T-cell (primary cell): Measurements from ENCODE around the gene CASQ1. TPM values are rescaled to one million over a fixed set of nuclear protein-coding genes. Genes with fewer than 3 reads are reported as not detected.
A peak's percentile ranks its signal among the peaks of the same experiment; 100 is the strongest.

Experiments used
- ATAC-seq, 4 experiments: fragments of 200-7000 bp in 3 of 4; fragments of 150-1000 bp in 1 of 4; cut with Tn5 transposase; replicated peaks in 1 of 4; 1 replicate in 3 of 4; 2 replicates in 1 of 4; pipeline ENCODE4 v1.10.0; 2021; ENCODE audit warnings: moderate library complexity in 3 of 4, mild to moderate bottlenecking in 2 of 4, moderate number of reproducible peaks in 1 of 4
- CTCF ChIA-PET, 2 donors: fragments of 300-600 bp; sonication (Branson Sonifier 250); formaldehyde crosslinking; loops; one replicate each; lab custom pipeline; 2022; ENCODE audit warnings: antibody characterized with exemption in 2 of 2; lab: Charles Lee
- POLR2A ChIA-PET, 2 donors: fragments of 300-600 bp; sonication (Branson Sonifier 250); formaldehyde crosslinking; loops; one replicate each; lab custom pipeline; 2022; ENCODE audit warnings: antibody characterized with exemption in 2 of 2; lab: Charles Lee
- DNase-seq, 35 experiments: peaks; one replicate each; pipeline versions ENCODE4 v3.0.0 to v3.0.0-alpha.2; 2013 to 2023
- H3K27ac ChIP-seq: one replicate; pipeline ENCODE4 v1.5.1; 2013; ENCODE audit warnings: low read length
- H3K27me3 ChIP-seq, 2 experiments: replicated peaks in 1 of 2; 1 replicate in 1 of 2; 2 replicates in 1 of 2; pipeline versions ENCODE4 v1.6.1 to v1.7.0; 2013; ENCODE audit warnings: low read length in 1 of 2, mixed read lengths in 1 of 2; ENCODE audit not compliant: control insufficient read depth in 2 of 2, insufficient read depth in 2 of 2; ENCODE audit errors: extremely low read depth in 1 of 2
- H3K36me3 ChIP-seq, 2 donors: 1 replicate in 1 of 2; 2 replicates in 1 of 2; pipeline versions ENCODE4 v1.6.1 to v1.7.0; 2013; ENCODE audit warnings: low read length in 1 of 2; ENCODE audit not compliant: control insufficient read depth in 2 of 2, insufficient read depth in 1 of 2; ENCODE audit errors: extremely low read depth in 1 of 2
- H3K4me1 ChIP-seq, 2 experiments: 1 replicate in 1 of 2; 2 replicates in 1 of 2; pipeline versions ENCODE4 v1.6.1 to v1.7.0; 2013; ENCODE audit warnings: low read length in 2 of 2, mixed read lengths in 1 of 2; ENCODE audit not compliant: insufficient read depth in 2 of 2, control insufficient read depth in 1 of 2; ENCODE audit errors: extremely low read depth in 1 of 2
- H3K4me3 ChIP-seq, 2 donors: 1 replicate in 1 of 2; 2 replicates in 1 of 2; pipeline versions ENCODE4 v1.5.1 to v1.7.0; 2013; ENCODE audit warnings: mild to moderate bottlenecking in 2 of 2, low read length in 1 of 2, moderate library complexity in 1 of 2; ENCODE audit not compliant: control insufficient read depth in 1 of 2; ENCODE audit errors: extremely low read depth in 1 of 2
- H3K9me3 ChIP-seq: 2 replicates; pipeline ENCODE4 v1.7.0; 2013
- H3K27ac Mint-ChIP-seq, 2 donors: one replicate each; pipeline ENCODE4 v1.8.0; 2020 to 2021; ENCODE audit warnings: mild to moderate bottlenecking in 2 of 2, mixed read lengths in 2 of 2
- H3K27me3 Mint-ChIP-seq, 2 donors: one replicate each; pipeline ENCODE4 v1.8.0; 2021 to 2022; ENCODE audit warnings: mixed read lengths in 2 of 2
- H3K36me3 Mint-ChIP-seq: one replicate; pipeline ENCODE4 v1.8.0; 2021; ENCODE audit warnings: mixed read lengths
- H3K4me1 Mint-ChIP-seq, 3 donors: one replicate each; pipeline ENCODE4 v1.8.0; 2020 to 2022; ENCODE audit warnings: mixed read lengths in 3 of 3, mild to moderate bottlenecking in 1 of 3
- H3K4me3 Mint-ChIP-seq, 3 donors: one replicate each; pipeline ENCODE4 v1.8.0; 2020 to 2022; ENCODE audit warnings: mild to moderate bottlenecking in 3 of 3, mixed read lengths in 3 of 3, moderate library complexity in 3 of 3
- H3K9me3 Mint-ChIP-seq, 3 donors: one replicate each; pipeline ENCODE4 v1.8.0; 2020 to 2022; ENCODE audit warnings: mixed read lengths in 3 of 3
- WGBS: methylation state at CpG from one replicate; pipeline ENCODE4 v1.1.5; 2013; ENCODE audit warnings: missing lambda C conversion rate; ENCODE audit not compliant: insufficient coverage; 5-methylcytosine and 5-hydroxymethylcytosine counted together
- total RNA-seq, 35 experiments: library from RNA in 6 of 35; stranded (reverse) in 6 of 35; fragments of 120-200 nt in 1 of 35; gene quantifications; one replicate each; pipeline versions ENCODE4 v1.2.1 to v1.2.4 and lab custom pipeline; 2013 to 2026

The CASQ1 gene
- total RNA-seq, 5 donors from 2014 or later (not counting 1 experiment from before 2014, with no cell fraction given) = not detected

GRCh38 chr1:160244209-160244608, 53.8 kb downstream of the CASQ1 start:
- no CpG with 5 or more reads among the region's 1 CpG for WGBS
- Mint-ChIP-seq H3K9me3 (no peaks in the 10 kb centered on the region), H3K36me3 (peaks cover 38% of the 10 kb centered on the region), H3K27me3 (no peaks in the 10 kb centered on the region), H3K27ac (no peak overlapping the region), H3K4me1 (peaks cover 16 to 30% (median 29%) of the 10 kb centered on the region in 3 donors), H3K4me3 (no peak overlapping the region)
- no peak overlapping the region for H3K27ac ChIP-seq
- H3K36me3 ChIP-seq = peaks cover 5 to 39% of the 10 kb centered on the region in 2 donors
- ChIA-PET POLR2A (interaction anchor here (0.6 to 0.7 kb wide), 3 partner anchors 22 to 94 kb away, joined by 3 to 4 read pairs (median 3); no protein-coding TSS in a partner anchor), CTCF (interaction anchor here in 1 of 2 donors (1.4 to 1.6 kb wide), 2 partner anchors 18 to 48 kb away, joined by 6 to 7 read pairs; partner anchors contain the start of gene DCAF8)
- no peaks in the 10 kb centered on the region for H3K27me3 ChIP-seq
- ATAC-seq = no peak
- H3K4me1 ChIP-seq = no peaks in the 10 kb centered on the region
- H3K9me3 ChIP-seq = no peaks in the 10 kb centered on the region
- no peak overlapping the region for H3K4me3 ChIP-seq
- no peak for DNase-seq

- DNase-seq (no peak), ATAC-seq (no peak)
- Mint-ChIP-seq H3K9me3 (no peaks in the 10 kb centered on the region), H3K27ac (peak overlapping the region in 1 of 2 donors; percentile 41), H3K36me3 (peaks cover 27% of the 10 kb centered on the region), H3K4me1 (peaks cover 20 to 33% (median 29%) of the 10 kb centered on the region in 3 donors), H3K4me3 (no peak overlapping the region), H3K27me3 (no peaks in the 10 kb centered on the region)
- ChIA-PET CTCF (interaction anchor here in 1 of 2 donors (1.4 to 1.8 kb wide), 2 partner anchors 17 to 46 kb away, joined by 5 to 7 read pairs; partner anchors contain the start of gene DCAF8), POLR2A (no interaction called here)
- no peaks in the 10 kb centered on the region for H3K9me3 ChIP-seq
- H3K27me3 ChIP-seq = no peaks in the 10 kb centered on the region
- no peak overlapping the region for H3K27ac ChIP-seq
- peaks cover 5 to 29% of the 10 kb centered on the region in 2 donors for H3K36me3 ChIP-seq
- WGBS = no CpG with 5 or more reads among the region's 1 CpG
- no peak overlapping the region for H3K4me3 ChIP-seq
- H3K4me1 ChIP-seq = no peaks in the 10 kb centered on the region
Observed at GRCh38 chr1:160245434-160245833, 55.1 kb downstream of the CASQ1 start.

GRCh38 chr1:160247053-160247452, 56.7 kb downstream of the CASQ1 start:
- H3K27ac Mint-ChIP-seq = no peak overlapping the region

GRCh38 chr1:160251011-160251410, 60.6 kb downstream of the CASQ1 start:
- H3K27ac ChIP-seq = no peak overlapping the region
- POLR2A ChIA-PET = interaction anchor here (0.5 to 1.6 kb wide), 3 partner anchors 10 to 13 kb away, joined by 3 to 8 read pairs (median 4); no protein-coding TSS in a partner anchor
- Mint-ChIP-seq H3K27ac (no peak overlapping the region), H3K9me3 (no peaks in the 10 kb centered on the region), H3K36me3 (peaks cover 6% of the 10 kb centered on the region), H3K4me3 (no peak overlapping the region), H3K27me3 (no peaks in the 10 kb centered on the region), H3K4me1 (peaks cover 19 to 26% (median 21%) of the 10 kb centered on the region in 3 donors)
- H3K4me1 ChIP-seq = no peaks in the 10 kb centered on the region
- DNase-seq (no peak), ATAC-seq (no peak)
- CTCF ChIA-PET = interaction anchor here (0.6 to 2.7 kb wide), 8 partner anchors 9 to 165 kb away, joined by 3 to 24 read pairs (median 4); no protein-coding TSS in a partner anchor
- H3K4me3 ChIP-seq = no peak overlapping the region
- H3K27me3 ChIP-seq = no peaks in the 10 kb centered on the region
- H3K36me3 ChIP-seq = peaks cover 0 to 3% of the 10 kb centered on the region in 2 donors
- H3K9me3 ChIP-seq = no peaks in the 10 kb centered on the region

More at GRCh38 chr1:160247053-160247452, 56.7 kb downstream of the CASQ1 start:
- Histone ChIP-seq H3K4me1 (no peaks in the 10 kb centered on the region), H3K9me3 (no peaks in the 10 kb centered on the region), H3K36me3 (peaks cover 0 to 20% of the 10 kb centered on the region in 2 donors), H3K4me3 (no peak overlapping the region), H3K27ac (no peak overlapping the region), H3K27me3 (no peaks in the 10 kb centered on the region)
- H3K4me1 Mint-ChIP-seq = peaks cover 34 to 37% (median 36%) of the 10 kb centered on the region in 3 donors
- ATAC-seq = no peak
- H3K4me3 Mint-ChIP-seq = no peak overlapping the region
- WGBS = no CpG with 5 or more reads among the region's 1 CpG
- DNase-seq = no peak
- POLR2A ChIA-PET = interaction anchor here in 1 of 2 donors (0.6 kb wide), 1 partner anchor 322 kb away, joined by 5 read pairs; no protein-coding TSS in a partner anchor
- H3K36me3 Mint-ChIP-seq = peaks cover 21% of the 10 kb centered on the region
- no peaks in the 10 kb centered on the region for H3K27me3 Mint-ChIP-seq
- CTCF ChIA-PET = interaction anchor here in 1 of 2 donors (1.8 kb wide), 1 partner anchor 44 kb away, joined by 5 read pairs; no protein-coding TSS in a partner anchor
- H3K9me3 Mint-ChIP-seq = no peaks in the 10 kb centered on the region

Other genes with a start within 250 kb of the CASQ1 start
- under 1 TPM in 3 of 5 donors, not detected in 2; 0.06 to 0.16 (median 0.12) TPM for gene IGSF9, start 245.0 kb upstream of the CASQ1 start, total RNA-seq
- not detected for gene SLAMF9, start 236.3 kb upstream of the CASQ1 start, total RNA-seq
- gene PIGM, start 158.6 kb upstream of the CASQ1 start, total RNA-seq = 1 to 10 TPM; 3.2 to 9.7 (median 8.4) TPM
- under 1 TPM in 1 of 5 donors, not detected in 4; 0.22 TPM for gene KCNJ10, start 120.4 kb upstream of the CASQ1 start, total RNA-seq
- not detected for gene KCNJ9, start 109.0 kb upstream of the CASQ1 start, total RNA-seq
- gene IGSF8, start 92.0 kb upstream of the CASQ1 start, total RNA-seq = 10 to 100 TPM; 41.8 to 71.5 (median 62.2) TPM
- gene ATP1A2, start 74.8 kb upstream of the CASQ1 start, total RNA-seq = under 1 TPM in 2 of 5 donors, not detected in 3; 0.10 to 0.26 TPM
- gene ATP1A4, start 39.0 kb upstream of the CASQ1 start, total RNA-seq = not detected
- 10 to 100 TPM; 12.3 to 27.5 (median 15.9) TPM for gene PEA15, start 14.8 kb downstream of the CASQ1 start, total RNA-seq
- gene DCAF8, start 72.0 kb downstream of the CASQ1 start, total RNA-seq = 100 to 1,000 TPM; 173 to 221 (median 209) TPM
- 10 to 100 TPM; 49.8 to 59.5 (median 53.3) TPM for gene PEX19, start 94.6 kb downstream of the CASQ1 start, total RNA-seq
- gene COPA, start 152.7 kb downstream of the CASQ1 start, total RNA-seq = 100 to 1,000 TPM; 106 to 126 (median 111) TPM
- gene NCSTN, start 152.8 kb downstream of the CASQ1 start, total RNA-seq = 10 to 100 TPM; 62.2 to 78.9 (median 71.8) TPM
- gene NHLH1, start 176.5 kb downstream of the CASQ1 start, total RNA-seq = under 1 TPM in 3 of 5 donors, not detected in 2; 0.16 to 0.38 (median 0.38) TPM
- gene VANGL2, start 210.0 kb downstream of the CASQ1 start, total RNA-seq = under 1 TPM in 3 of 5 donors, not detected in 2; 0.16 to 0.26 (median 0.20) TPM